K562 (cell line): ENCODE measurements around the gene AQP11. TPM values are rescaled to one million over a fixed set of nuclear protein-coding genes. Genes with fewer than 3 reads are reported as not detected.

Source experiments
- BHLHE40 ChIP-seq: IDR thresholded peaks from 2 replicates; pipeline ENCODE4 v1.6.1; 2011; ENCODE audit warnings: low read length, improper control_type of control experiment
- CREM ChIP-seq: IDR thresholded peaks from 2 replicates; pipeline ENCODE4 v1.6.1; 2014; ENCODE audit warnings: antibody characterized with exemption, low read depth
- FOXK1 ChIP-seq: sonication (generic); formaldehyde crosslinking; IDR thresholded peaks from 2 replicates; pipeline ENCODE4 v1.8.0; 2022; ENCODE audit warnings: missing genetic modification reagents, mild to moderate bottlenecking, borderline replicate concordance
- FOXM1 ChIP-seq, 2 experiments: fragments of 450-650 bp in 1 of 2; sonication (generic) in 1 of 2; formaldehyde crosslinking in 1 of 2; IDR thresholded peaks; 2 replicates each; pipeline versions ENCODE4 v1.6.1 to v1.9.0; 2017 to 2022; ENCODE audit warnings: low read depth in 2 of 2, mild to moderate bottlenecking in 2 of 2, missing genetic modification reagents in 1 of 2, moderate library complexity in 1 of 2
- HCFC1 ChIP-seq: IDR thresholded peaks from 2 replicates; pipeline ENCODE4 v1.6.1; 2012; ENCODE audit warnings: low read depth, low read length, improper control_type of control experiment
- HDAC3 ChIP-seq: fragments of 450-650 bp; IDR thresholded peaks from 2 replicates; pipeline ENCODE4 v1.6.1; 2018; ENCODE audit warnings: borderline replicate concordance, mild to moderate bottlenecking, moderate library complexity; ENCODE audit not compliant: partially characterized antibody
- HDAC6 ChIP-seq: IDR thresholded peaks from 2 replicates; pipeline ENCODE4 v1.6.1; 2012; ENCODE audit warnings: low read depth, mild to moderate bottlenecking, control low read depth, inconsistent platforms, low read length, moderate library complexity
- ILF3 ChIP-seq: fragments of 450-650 bp; IDR thresholded peaks from 2 replicates; pipeline ENCODE4 v1.6.1; 2018; ENCODE audit warnings: antibody characterized with exemption, mild to moderate bottlenecking, moderate library complexity, borderline replicate concordance
- MEF2D ChIP-seq: conservative IDR thresholded peaks from 2 replicates; pipeline ENCODE4 v1.6.1; 2016; ENCODE audit warnings: low read depth, missing genetic modification characterization, missing compliant biosample characterization
- NEUROD1 ChIP-seq: fragments of 150-350 bp; IDR thresholded peaks from 2 replicates; pipeline ENCODE4 v1.6.1; 2014; ENCODE audit warnings: borderline replicate concordance, low read length, low read depth; ENCODE audit not compliant: partially characterized antibody
- NR4A1 ChIP-seq, 2 experiments: fragments of 250-450 bp in 1 of 2; fragments of 450-650 bp in 1 of 2; sonication (Bioruptor Pico) in 1 of 2; IDR thresholded peaks; 2 replicates each; pipeline versions ENCODE4 v1.4.0 to v1.6.1; 2016 to 2020; ENCODE audit warnings: mild to moderate bottlenecking in 2 of 2, missing compliant biosample characterization in 1 of 2, missing genetic modification characterization in 1 of 2, moderate library complexity in 1 of 2
- ZFPM2 ChIP-seq: fragments of 250-450 bp; sonication (Bioruptor Pico); IDR thresholded peaks from 2 replicates; pipeline ENCODE4 v1.5.1; 2022; ENCODE audit warnings: mild to moderate bottlenecking
- ZNF644 ChIP-seq: fragments of 200-800 bp; sonication (Bioruptor generic); IDR thresholded peaks from 2 replicates; pipeline ENCODE4 v1.6.1; 2016; ENCODE audit warnings: low read depth, missing genetic modification characterization, missing compliant biosample characterization
- ZZZ3 ChIP-seq: fragments of 450-650 bp; IDR thresholded peaks from 2 replicates; pipeline ENCODE4 v1.6.1; 2016; ENCODE audit warnings: antibody characterized with exemption, mild to moderate bottlenecking, moderate library complexity
- polyA plus RNA-seq, 8 experiments: library from polyadenylated mRNA; depleted of rRNA in 4 of 8; stranded (reverse) in 5 of 8; unstranded in 3 of 8; fragments of >200 nt; fragmentation: Nextera tagmentation in 2 of 8; fragmentation: Illumina TruSeq in 1 of 8; extraction: Ambion mirVana in 2 of 8; extraction: Trizol in 1 of 8; gene quantifications; 2 replicates each; pipeline versions ENCODE4 v1.2.1 to v1.2.3, GENCODE V29; 2011 to 2014; ENCODE audit warnings: inconsistent platforms in 1 of 8, missing spikeins in 1 of 8
- total RNA-seq, 7 experiments: library from RNA; depleted of rRNA in 6 of 7; stranded (reverse); fragments of >200 nt in 6 of 7; fragmentation: Illumina TruSeq in 2 of 7; extraction: Trizol in 2 of 7; gene quantifications; 2 replicates each; pipeline versions ENCODE4 v1.2.1 to v1.2.3, GENCODE V29; 2011 to 2021; ENCODE audit warnings: low replicate concordance in 1 of 7
- TF ChIP-seq, protein P1 (sequence below): sonication (generic); IDR thresholded peaks from 2 replicates; pipeline ENCODE4 v1.6.1; 2016
- TF ChIP-seq, protein P2 (sequence below): fragments of 450-650 bp; IDR thresholded peaks from 2 replicates; pipeline ENCODE4 v1.6.1; 2018; ENCODE audit warnings: mild to moderate bottlenecking, low read depth; ENCODE audit not compliant: partially characterized antibody
- TF ChIP-seq, protein P3 (sequence below): fragments of 450-650 bp; IDR thresholded peaks from 2 replicates; pipeline ENCODE4 v1.6.1; 2016; ENCODE audit warnings: antibody characterized with exemption
- TF ChIP-seq, protein P4 (sequence below): fragments of 250-450 bp; sonication (Bioruptor Pico); IDR thresholded peaks from 2 replicates; pipeline ENCODE4 v1.8.0; 2021; ENCODE audit warnings: borderline replicate concordance, mild to moderate bottlenecking, moderate library complexity; ENCODE audit not compliant: poor library complexity, severe bottlenecking
- TF ChIP-seq, protein P5 (sequence below): fragments of 450-650 bp; IDR thresholded peaks from 2 replicates; pipeline ENCODE4 v1.6.1; 2016; ENCODE audit warnings: borderline replicate concordance

The AQP11 gene
- total and polyA plus RNA-seq, 9 of the 15 experiments (the other 6 are each of a cell fraction or from before 2014, with no cell fraction given): 0.09 to 1.0 (median 0.36) TPM

DNA sequence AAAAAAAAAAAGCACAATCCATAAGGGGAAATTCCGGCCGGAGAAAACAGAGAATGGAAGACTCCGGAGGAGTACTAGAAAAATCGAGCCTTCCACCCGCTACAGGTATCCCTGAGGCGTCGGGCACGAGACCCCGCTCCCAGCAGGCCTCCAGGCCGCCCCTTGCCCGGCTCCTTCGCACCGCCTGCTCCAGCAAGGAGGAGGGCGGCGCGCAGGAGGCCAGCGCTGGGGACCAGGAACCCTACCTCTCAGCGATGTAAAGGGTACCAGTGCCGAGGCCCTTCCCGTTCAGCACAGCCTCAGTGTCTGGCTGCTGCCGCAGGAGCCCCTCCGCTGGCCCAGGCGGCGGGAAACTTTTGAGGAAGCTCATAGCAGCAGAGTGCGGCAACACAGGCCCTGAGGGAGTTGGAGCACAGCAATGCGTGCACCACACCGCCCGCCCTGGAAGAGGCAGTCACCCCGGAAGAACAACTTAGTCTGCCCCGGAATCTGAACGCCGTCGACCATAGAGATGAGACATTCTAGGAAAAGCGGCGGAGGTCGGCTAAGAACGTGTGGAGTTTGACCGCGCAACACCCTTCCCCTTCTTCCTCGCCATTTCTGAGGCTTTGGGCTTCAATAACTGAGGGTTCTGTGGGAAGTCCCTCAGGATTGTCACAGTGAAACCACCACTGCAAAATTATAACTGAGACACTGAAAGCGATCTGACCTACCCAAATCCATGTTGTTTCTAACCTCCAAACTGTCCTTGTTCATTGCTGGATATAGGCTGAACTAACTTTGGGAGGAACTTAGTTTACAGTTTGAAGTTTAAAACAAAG, 47.8 kb downstream of the AQP11 start, which contains the start of gene CLNS1A (continued):
- TF ChIP-seq, protein P1, sequence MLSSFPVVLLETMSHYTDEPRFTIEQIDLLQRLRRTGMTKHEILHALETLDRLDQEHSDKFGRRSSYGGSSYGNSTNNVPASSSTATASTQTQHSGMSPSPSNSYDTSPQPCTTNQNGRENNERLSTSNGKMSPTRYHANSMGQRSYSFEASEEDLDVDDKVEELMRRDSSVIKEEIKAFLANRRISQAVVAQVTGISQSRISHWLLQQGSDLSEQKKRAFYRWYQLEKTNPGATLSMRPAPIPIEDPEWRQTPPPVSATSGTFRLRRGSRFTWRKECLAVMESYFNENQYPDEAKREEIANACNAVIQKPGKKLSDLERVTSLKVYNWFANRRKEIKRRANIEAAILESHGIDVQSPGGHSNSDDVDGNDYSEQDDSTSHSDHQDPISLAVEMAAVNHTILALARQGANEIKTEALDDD: no peak
- TF ChIP-seq, protein P2, sequence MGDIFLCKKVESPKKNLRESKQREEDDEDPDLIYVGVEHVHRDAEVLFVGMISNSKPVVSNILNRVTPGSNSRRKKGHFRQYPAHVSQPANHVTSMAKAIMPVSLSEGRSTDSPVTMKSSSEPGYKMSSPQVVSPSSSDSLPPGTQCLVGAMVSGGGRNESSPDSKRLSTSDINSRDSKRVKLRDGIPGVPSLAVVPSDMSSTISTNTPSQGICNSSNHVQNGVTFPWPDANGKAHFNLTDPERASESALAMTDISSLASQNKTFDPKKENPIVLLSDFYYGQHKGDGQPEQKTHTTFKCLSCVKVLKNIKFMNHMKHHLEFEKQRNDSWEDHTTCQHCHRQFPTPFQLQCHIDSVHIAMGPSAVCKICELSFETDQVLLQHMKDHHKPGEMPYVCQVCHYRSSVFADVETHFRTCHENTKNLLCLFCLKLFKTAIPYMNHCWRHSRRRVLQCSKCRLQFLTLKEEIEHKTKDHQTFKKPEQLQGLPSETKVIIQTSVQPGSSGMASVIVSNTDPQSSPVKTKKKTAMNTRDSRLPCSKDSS: no peak
- TF ChIP-seq NR4A1 (CRISPR knock-in tag; IDR thresholded peaks at IDR 0.05): no peak
- peak; percentile 75; the same call in 1 of the 2 replicates for TF ChIP-seq NR4A1 (tag; IDR thresholded peaks at IDR 0.05)
- no peak for TF ChIP-seq HDAC6
- TF ChIP-seq ZFPM2: 0 out of 2 replicates have a peak, but pooled peaks have one; percentile 31
- TF ChIP-seq, protein P3, sequence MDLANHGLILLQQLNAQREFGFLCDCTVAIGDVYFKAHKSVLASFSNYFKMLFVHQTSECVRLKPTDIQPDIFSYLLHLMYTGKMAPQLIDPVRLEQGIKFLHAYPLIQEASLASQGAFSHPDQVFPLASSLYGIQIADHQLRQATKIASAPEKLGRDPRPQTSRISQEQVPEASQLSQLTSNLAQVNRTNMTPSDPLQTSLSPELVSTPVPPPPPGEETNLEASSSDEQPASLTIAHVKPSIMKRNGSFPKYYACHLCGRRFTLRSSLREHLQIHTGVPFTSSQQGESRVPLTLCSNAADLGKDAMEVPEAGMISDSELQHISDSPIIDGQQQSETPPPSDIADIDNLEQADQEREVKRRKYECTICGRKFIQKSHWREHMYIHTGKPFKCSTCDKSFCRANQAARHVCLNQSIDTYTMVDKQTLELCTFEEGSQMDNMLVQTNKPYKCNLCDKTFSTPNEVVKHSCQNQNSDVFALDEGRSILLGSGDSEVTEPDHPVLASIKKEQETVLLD: no peak
- peak; percentile 71; the same call in 1 of the 2 replicates for TF ChIP-seq FOXK1
- TF ChIP-seq CREM: peak; percentile 80
- TF ChIP-seq ZZZ3: no peak
- peak; percentile 83 for TF ChIP-seq HCFC1
- TF ChIP-seq MEF2D (tag): no peak
- peak; percentile 42; the same call in 1 of the 2 replicates for TF ChIP-seq BHLHE40
- TF ChIP-seq HDAC3: no peak
- no peak for TF ChIP-seq ILF3
- TF ChIP-seq FOXM1 (IDR thresholded peaks at IDR 0.05; ENCODE audit: low read depth): no peak
- TF ChIP-seq FOXM1 (CRISPR knock-in tag; IDR thresholded peaks at IDR 0.05; ENCODE audit: low read depth): no peak
- TF ChIP-seq, protein P4, sequence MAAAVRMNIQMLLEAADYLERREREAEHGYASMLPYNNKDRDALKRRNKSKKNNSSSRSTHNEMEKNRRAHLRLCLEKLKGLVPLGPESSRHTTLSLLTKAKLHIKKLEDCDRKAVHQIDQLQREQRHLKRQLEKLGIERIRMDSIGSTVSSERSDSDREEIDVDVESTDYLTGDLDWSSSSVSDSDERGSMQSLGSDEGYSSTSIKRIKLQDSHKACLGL (CRISPR knock-in tag): peak; percentile 40
- TF ChIP-seq, protein P5, sequence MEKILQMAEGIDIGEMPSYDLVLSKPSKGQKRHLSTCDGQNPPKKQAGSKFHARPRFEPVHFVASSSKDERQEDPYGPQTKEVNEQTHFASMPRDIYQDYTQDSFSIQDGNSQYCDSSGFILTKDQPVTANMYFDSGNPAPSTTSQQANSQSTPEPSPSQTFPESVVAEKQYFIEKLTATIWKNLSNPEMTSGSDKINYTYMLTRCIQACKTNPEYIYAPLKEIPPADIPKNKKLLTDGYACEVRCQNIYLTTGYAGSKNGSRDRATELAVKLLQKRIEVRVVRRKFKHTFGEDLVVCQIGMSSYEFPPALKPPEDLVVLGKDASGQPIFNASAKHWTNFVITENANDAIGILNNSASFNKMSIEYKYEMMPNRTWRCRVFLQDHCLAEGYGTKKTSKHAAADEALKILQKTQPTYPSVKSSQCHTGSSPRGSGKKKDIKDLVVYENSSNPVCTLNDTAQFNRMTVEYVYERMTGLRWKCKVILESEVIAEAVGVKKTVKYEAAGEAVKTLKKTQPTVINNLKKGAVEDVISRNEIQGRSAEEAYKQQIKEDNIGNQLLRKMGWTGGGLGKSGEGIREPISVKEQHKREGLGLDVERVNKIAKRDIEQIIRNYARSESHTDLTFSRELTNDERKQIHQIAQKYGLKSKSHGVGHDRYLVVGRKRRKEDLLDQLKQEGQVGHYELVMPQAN: peak; percentile 90
- TF ChIP-seq NEUROD1: peak; percentile 77
- no peak for TF ChIP-seq ZNF644 (tag)
